ENCODE measurements around the gene CAMK4.

CAMK4 gene

DNA sequence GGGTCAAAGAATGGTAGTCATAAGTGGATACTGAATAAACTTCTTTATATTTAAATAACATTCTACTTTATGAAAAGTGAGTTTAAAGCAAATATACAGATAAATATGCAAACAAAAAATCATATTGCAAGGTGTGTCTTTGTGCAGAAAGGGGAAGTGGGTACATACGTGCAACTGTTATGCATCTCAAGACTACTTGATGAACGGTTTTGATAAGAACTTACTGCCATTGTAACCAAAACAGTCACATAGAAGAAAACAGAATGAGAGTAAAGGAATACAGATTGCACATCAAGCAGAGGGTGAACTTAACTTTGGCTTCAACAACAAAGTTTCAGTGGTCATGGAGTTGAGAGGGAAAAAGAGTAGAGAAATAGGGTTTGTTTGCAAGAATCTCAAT lies 9.9 kb downstream of the CAMK4 start (continued):
- TF ChIP-seq, protein P1, sequence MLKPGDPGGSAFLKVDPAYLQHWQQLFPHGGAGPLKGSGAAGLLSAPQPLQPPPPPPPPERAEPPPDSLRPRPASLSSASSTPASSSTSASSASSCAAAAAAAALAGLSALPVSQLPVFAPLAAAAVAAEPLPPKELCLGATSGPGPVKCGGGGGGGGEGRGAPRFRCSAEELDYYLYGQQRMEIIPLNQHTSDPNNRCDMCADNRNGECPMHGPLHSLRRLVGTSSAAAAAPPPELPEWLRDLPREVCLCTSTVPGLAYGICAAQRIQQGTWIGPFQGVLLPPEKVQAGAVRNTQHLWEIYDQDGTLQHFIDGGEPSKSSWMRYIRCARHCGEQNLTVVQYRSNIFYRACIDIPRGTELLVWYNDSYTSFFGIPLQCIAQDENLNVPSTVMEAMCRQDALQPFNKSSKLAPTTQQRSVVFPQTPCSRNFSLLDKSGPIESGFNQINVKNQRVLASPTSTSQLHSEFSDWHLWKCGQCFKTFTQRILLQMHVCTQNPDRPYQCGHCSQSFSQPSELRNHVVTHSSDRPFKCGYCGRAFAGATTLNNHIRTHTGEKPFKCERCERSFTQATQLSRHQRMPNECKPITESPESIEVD (tag by site-specific recombination; IDR thresholded peaks at IDR 0.05): no peak

DNA sequence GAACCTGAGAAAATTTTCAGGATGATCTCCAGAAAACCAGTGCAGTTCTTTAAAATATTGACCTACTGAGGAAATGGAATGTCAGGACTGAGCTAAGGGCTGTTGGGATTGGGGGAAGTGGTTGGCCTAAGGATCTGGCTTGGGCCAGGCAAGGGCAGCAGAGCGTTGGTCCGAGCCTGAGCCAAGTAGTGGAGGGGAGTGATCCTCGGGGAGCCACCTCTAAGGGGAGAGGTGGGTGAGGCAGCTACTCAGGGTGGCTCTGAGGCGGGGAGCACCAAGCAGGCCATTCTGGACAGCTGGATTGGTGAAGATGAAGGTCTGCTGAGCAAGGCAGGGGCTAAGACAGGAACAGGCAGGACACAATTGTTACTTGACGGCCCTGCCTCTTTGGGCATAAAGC lies 11.5 kb downstream of the CAMK4 start:
- no peaks in the 10 kb centered on the region for H3K9me3 ChIP-seq (ENCODE audit: control insufficient read depth, insufficient read depth, low read depth, low read length)
- H3K4me3 ChIP-seq (ENCODE audit: low read depth, low read length): no peak overlapping the region
- POLR2A ChIA-PET: interaction anchor here (1.4 kb wide), 1 partner anchor 11 kb away, joined by 6 read pairs; the partner anchor contains the start of gene CAMK4
- no peak overlapping the region for H3K27ac ChIP-seq (ENCODE audit: extremely low read depth, low read depth, low read length)
- H3K4me1 ChIP-seq (ENCODE audit: control insufficient read depth, insufficient read depth, low read length): no peaks in the 10 kb centered on the region
- CTCF ChIA-PET: interaction anchor here (0.6 to 0.9 kb wide), 2 partner anchors 16 to 28 kb away, joined by 3 read pairs; no protein-coding TSS in a partner anchor
- TF ChIP-seq KLF7 (tag by site-specific recombination; IDR thresholded peaks at IDR 0.05; ENCODE audit: borderline replicate concordance) (no peak), ZNF214 (tag by site-specific recombination; IDR thresholded peaks at IDR 0.05; ENCODE audit: borderline replicate concordance) (no peak), EGR2 (tag by site-specific recombination; IDR thresholded peaks at IDR 0.05; ENCODE audit: low read depth) (no peak), ZNF23 (tag by site-specific recombination; IDR thresholded peaks at IDR 0.05; ENCODE audit: borderline replicate concordance) (no peak), GFI1B (tag by site-specific recombination; IDR thresholded peaks at IDR 0.05) (no peak)
- H3K36me3 ChIP-seq (ENCODE audit: control insufficient read depth in 2 of 2, insufficient read depth in 1 of 2, low read length in 2 of 2): no peaks in the 10 kb centered on the region

DNA sequence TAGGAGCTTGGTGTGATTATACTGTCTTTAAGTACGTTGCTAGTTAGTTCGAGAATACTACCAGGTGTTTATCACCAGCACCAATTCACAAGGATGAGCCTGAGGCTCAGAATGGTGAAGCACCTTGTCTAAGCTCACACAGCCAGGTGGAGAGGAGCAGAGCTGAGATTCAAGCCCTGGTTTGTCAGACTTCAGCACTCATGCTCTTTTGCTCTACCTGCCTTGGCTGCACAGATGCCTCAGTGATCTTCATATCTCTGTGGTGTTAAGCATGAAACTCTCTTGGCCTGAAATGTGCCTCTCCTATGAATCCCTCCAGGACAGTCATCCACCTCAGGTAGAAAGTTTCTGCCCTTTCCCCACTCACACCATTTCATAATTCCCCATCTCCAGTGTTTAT lies 12.2 kb downstream of the CAMK4 start:
- H3K9me3 ChIP-seq (ENCODE audit: control insufficient read depth, insufficient read depth, low read depth, low read length): no peaks in the 10 kb centered on the region
- ChIA-PET POLR2A (interaction anchor here (0.5 to 1.4 kb wide), 2 partner anchors 12 to 295 kb away, joined by 3 to 6 read pairs; partner anchors contain the start of gene CAMK4), CTCF (interaction anchor here (0.6 kb wide), 1 partner anchor 28 kb away, joined by 3 read pairs; no protein-coding TSS in a partner anchor)
- H3K4me1 ChIP-seq (ENCODE audit: control insufficient read depth, insufficient read depth, low read length): no peaks in the 10 kb centered on the region
- no peaks in the 10 kb centered on the region for H3K36me3 ChIP-seq (ENCODE audit: control insufficient read depth in 2 of 2, insufficient read depth in 1 of 2, low read length in 2 of 2)
- TF ChIP-seq MYNN (tag by site-specific recombination; IDR thresholded peaks at IDR 0.05; ENCODE audit: borderline replicate concordance): no peak
- no peak for TF ChIP-seq ZNF510 (tag by site-specific recombination; IDR thresholded peaks at IDR 0.05; ENCODE audit: insufficient replicate concordance)
- TF ChIP-seq ZNF10 (tag by site-specific recombination; IDR thresholded peaks at IDR 0.05): no peak
- TF ChIP-seq, protein P2, sequence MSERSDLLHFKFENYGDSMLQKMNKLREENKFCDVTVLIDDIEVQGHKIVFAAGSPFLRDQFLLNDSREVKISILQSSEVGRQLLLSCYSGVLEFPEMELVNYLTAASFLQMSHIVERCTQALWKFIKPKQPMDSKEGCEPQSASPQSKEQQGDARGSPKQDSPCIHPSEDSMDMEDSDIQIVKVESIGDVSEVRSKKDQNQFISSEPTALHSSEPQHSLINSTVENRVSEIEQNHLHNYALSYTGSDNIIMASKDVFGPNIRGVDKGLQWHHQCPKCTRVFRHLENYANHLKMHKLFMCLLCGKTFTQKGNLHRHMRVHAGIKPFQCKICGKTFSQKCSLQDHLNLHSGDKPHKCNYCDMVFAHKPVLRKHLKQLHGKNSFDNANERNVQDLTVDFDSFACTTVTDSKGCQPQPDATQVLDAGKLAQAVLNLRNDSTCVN (tag by site-specific recombination; optimal IDR thresholded peaks at IDR 0.05): no peak
- TF ChIP-seq ZNF654 (tag by site-specific recombination; IDR thresholded peaks at IDR 0.05; ENCODE audit: low read depth): no peak
- TF ChIP-seq ZNF501 (tag by site-specific recombination; IDR thresholded peaks at IDR 0.05): no peak
- TF ChIP-seq, protein P3, sequence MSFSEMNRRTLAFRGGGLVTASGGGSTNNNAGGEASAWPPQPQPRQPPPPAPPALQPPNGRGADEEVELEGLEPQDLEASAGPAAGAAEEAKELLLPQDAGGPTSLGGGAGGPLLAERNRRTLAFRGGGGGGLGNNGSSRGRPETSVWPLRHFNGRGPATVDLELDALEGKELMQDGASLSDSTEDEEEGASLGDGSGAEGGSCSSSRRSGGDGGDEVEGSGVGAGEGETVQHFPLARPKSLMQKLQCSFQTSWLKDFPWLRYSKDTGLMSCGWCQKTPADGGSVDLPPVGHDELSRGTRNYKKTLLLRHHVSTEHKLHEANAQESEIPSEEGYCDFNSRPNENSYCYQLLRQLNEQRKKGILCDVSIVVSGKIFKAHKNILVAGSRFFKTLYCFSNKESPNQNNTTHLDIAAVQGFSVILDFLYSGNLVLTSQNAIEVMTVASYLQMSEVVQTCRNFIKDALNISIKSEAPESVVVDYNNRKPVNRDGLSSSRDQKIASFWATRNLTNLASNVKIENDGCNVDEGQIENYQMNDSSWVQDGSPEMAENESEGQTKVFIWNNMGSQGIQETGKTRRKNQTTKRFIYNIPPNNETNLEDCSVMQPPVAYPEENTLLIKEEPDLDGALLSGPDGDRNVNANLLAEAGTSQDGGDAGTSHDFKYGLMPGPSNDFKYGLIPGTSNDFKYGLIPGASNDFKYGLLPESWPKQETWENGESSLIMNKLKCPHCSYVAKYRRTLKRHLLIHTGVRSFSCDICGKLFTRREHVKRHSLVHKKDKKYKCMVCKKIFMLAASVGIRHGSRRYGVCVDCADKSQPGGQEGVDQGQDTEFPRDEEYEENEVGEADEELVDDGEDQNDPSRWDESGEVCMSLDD (tag by site-specific recombination; IDR thresholded peaks at IDR 0.05): no peak
- TF ChIP-seq ZNF184 (tag by site-specific recombination; IDR thresholded peaks at IDR 0.05): no peak
- H3K4me3 ChIP-seq (ENCODE audit: low read depth, low read length): no peak overlapping the region
- no peak overlapping the region for H3K27ac ChIP-seq (ENCODE audit: extremely low read depth, low read depth, low read length)

DNA sequence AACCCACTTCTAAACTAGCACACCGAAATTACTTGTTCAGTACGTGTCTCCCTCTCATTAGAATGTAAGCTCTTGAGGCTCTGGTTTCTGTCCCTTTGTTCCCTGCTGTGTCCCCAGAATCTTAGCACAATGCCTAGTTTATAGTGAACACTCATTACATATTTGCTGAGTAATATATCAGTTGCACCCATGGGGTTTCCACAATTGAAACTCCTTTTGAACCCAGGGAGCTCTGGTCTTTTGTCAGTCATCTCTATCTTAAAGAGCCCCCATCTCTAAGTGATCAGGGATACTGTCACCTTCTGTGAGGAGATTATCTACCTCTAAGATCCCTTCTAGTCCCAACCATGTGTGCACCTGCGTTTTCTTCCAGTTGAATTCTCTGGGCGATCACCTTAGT lies 12.8 kb downstream of the CAMK4 start:
- ChIA-PET CTCF (interaction anchor here (0.5 kb wide), 2 partner anchors 17 to 32 kb away, joined by 3 to 4 read pairs; no protein-coding TSS in a partner anchor), POLR2A (no interaction called here)
- H3K9me3 ChIP-seq (ENCODE audit: control insufficient read depth, insufficient read depth, low read depth, low read length): no peaks in the 10 kb centered on the region
- no peaks in the 10 kb centered on the region for H3K36me3 ChIP-seq (ENCODE audit: control insufficient read depth in 2 of 2, insufficient read depth in 1 of 2, low read length in 2 of 2)
- H3K4me1 ChIP-seq (ENCODE audit: control insufficient read depth, insufficient read depth, low read length): no peaks in the 10 kb centered on the region
- no peak overlapping the region for H3K4me3 ChIP-seq (ENCODE audit: low read depth, low read length)
- TF ChIP-seq ZFHX2 (tag by site-specific recombination; conservative IDR thresholded peaks at IDR 0.05) (no peak), HOXA7 (CRISPR knock-in tag; IDR thresholded peaks at IDR 0.05; ENCODE audit: borderline replicate concordance) (no peak), ZNF596 (tag by site-specific recombination; IDR thresholded peaks at IDR 0.05) (no peak), ZNF221 (tag by site-specific recombination; IDR thresholded peaks at IDR 0.05; ENCODE audit: borderline replicate concordance) (no peak), KLF7 (tag by site-specific recombination; IDR thresholded peaks at IDR 0.05; ENCODE audit: borderline replicate concordance) (no peak), GLI2 (tag by site-specific recombination; IDR thresholded peaks at IDR 0.05; ENCODE audit: borderline replicate concordance, low read depth) (no peak)
- no peak overlapping the region for H3K27ac ChIP-seq (ENCODE audit: extremely low read depth, low read depth, low read length)

Measured in HEK293 (cell line).